Heart right ventricle (tissue), 16 donors: Measurements from ENCODE around the gene CFAP47. TPM values are rescaled to one million over a fixed set of nuclear protein-coding genes. Genes with fewer than 3 reads are reported as not detected.
"Not testable (repeated sequence)": the region's sequence is repeated elsewhere in the genome, so short reads cannot be mapped to it uniquely, and the experiment has no call there.

Source experiments
- ATAC-seq, 8 donors: fragments of 200-7000 bp; cut with Tn5 transposase; one replicate each; pipeline ENCODE4 v1.9.1; 2020; ENCODE audit warnings: mild to moderate bottlenecking in 8 of 8, moderate library complexity in 8 of 8, moderate number of reproducible peaks in 1 of 8
- DNase-seq, 2 donors: peaks; one replicate each; pipeline ENCODE4 v3.0.0-alpha.2; 2020
- H3K27ac ChIP-seq, 10 donors: fragments of 200-600 bp; sonication (generic) in 2 of 10; one replicate each; pipeline versions ENCODE4 v1.5.0 to v1.8.0; 2020 to 2022; ENCODE audit warnings: mild to moderate bottlenecking in 3 of 10
- H3K27me3 ChIP-seq, 7 donors: fragments of 200-600 bp; one replicate each; pipeline ENCODE4 v1.8.0; 2021 to 2022; ENCODE audit warnings: mild to moderate bottlenecking in 2 of 7
- H3K36me3 ChIP-seq, 9 donors: fragments of 200-600 bp; sonication (generic) in 1 of 9; one replicate each; pipeline versions ENCODE4 v1.5.0 to v1.8.0; 2020 to 2022; ENCODE audit warnings: mild to moderate bottlenecking in 2 of 9
- H3K4me1 ChIP-seq, 9 donors: fragments of 200-600 bp; sonication (generic) in 1 of 9; one replicate each; pipeline versions ENCODE4 v1.5.0 to v1.8.0; 2020 to 2022; ENCODE audit warnings: mild to moderate bottlenecking in 4 of 9
- H3K4me3 ChIP-seq, 10 donors: fragments of 200-600 bp; sonication (generic) in 2 of 10; one replicate each; pipeline versions ENCODE4 v1.5.0 to v1.8.0; 2020 to 2022; ENCODE audit warnings: mild to moderate bottlenecking in 7 of 10, moderate library complexity in 2 of 10
- H3K9me3 ChIP-seq, 11 donors: fragments of 200-600 bp in 10 of 11; sonication (generic) in 2 of 11; one replicate each; pipeline versions ENCODE4 v1.5.0 to v1.8.0; 2013 to 2022; ENCODE audit warnings: mild to moderate bottlenecking in 2 of 11, control low read depth in 1 of 11, moderate library complexity in 1 of 11
- WGBS, 2 donors: extraction: QIAGEN DNeasy Blood & Tissue Kit; methylation state at CpG; one replicate each; pipeline ENCODE4 v1.1.7; 2013; ENCODE audit warnings: inconsistent platforms in 1 of 2; 5-methylcytosine and 5-hydroxymethylcytosine counted together
- intact Hi-C, 10 donors: fragments of 100-400 bp; cut with DNase I; formaldehyde crosslinking; loops; one replicate each; pipeline versions ENCODE4 v1.11.1 to v1.14.2; 2022
- polyA plus RNA-seq, 2 donors: library from polyadenylated mRNA; stranded (reverse); fragments of 200-250 nt; gene quantifications; one replicate each; pipeline ENCODE4 v1.2.3, GENCODE V29; 2013
- total RNA-seq, 10 donors: library from RNA; stranded (reverse); fragmentation: NEBNext Ultra II Directional in 3 of 10; extraction: Animal tissue kit (Norgen Biotek cat#: 25700) in 3 of 10; gene quantifications; one replicate each; pipeline versions ENCODE4 v1.2.1 to v1.2.4, GENCODE V29; 2021 to 2023
- TF ChIP-seq, protein P1 (sequence below), 9 donors: fragments of 200-600 bp; sonication (generic) in 2 of 9; IDR thresholded peaks; one replicate each; pipeline versions ENCODE4 v1.5.0 to v1.8.0; 2021 to 2022; ENCODE audit warnings: antibody characterized with exemption in 9 of 9, mild to moderate bottlenecking in 5 of 9, moderate library complexity in 1 of 9
- donor health status: Arrhythmogenic right ventricular cardiomyopathy.
- donor health status: ischemic (EF 13 %, LVEDD 7.1; RV severe dilation, severe dysfunction).
- donor health status: healthy with polysubstance abuse.
- donor health status: DM: no; HTN: yes; CAD: no.
- donor health status: DM: no; HTN: no; CAD: no.
- donor health status: ischemic (EF 25% LVEDD 6.9; RV normal size, moderate dysfunction).
- donor health status: ischemic (EF 25% LVEDD 5.7; RV mildly dilated, moderate dysfunction).
- donor health status: healthy.
- donor health status: DM: yes; HTN: yes; CAD: no.
- donor health status: Ischemic cardiomyopathy.
- donor health status: ischemic (EF 35%, LVEDD 5.7; RV mildly dilated, moderate dysfunction).
- donor health status: nonischemic (EF 11% LVEDD 7.7; RV severe dilation, severe dysfunction).
- donor health status: DM: yes; HTN: yes; CAD: no.
- donor health status: PGD.
- donor health status: ischemic (EF 29% LVEDD 5.4; RV normal size, mild dysfunction).
- donor health status: nonischemic (EF 23%, LVEDD 6.1; RV moderate dilation, normal function).

The CFAP47 gene
- total and polyA plus RNA-seq, 12 donors: 0.05 to 0.07 TPM; not detected in 10

DNA sequence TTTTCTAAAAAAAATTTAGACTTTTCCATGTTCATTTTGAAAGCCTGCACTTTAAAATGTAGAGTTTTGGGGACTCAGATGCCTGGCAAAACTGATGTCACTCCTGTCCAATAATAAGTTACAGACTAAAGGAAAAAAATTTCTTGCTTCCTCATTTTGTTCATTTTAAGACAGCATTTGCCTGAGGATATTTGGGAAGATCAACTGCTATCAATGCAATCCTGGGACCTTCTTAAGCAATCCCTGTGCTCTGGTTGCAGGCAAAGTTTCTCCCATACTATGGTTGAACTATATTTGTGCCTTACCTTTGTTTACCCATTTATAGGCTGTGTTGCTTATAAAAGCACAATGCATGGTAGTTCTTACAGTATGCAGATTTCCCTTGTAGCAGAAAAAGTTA, 280.4 kb downstream of the CFAP47 start:
- intact Hi-C loops: no loop called here
- Histone ChIP-seq H3K27ac (no peak overlapping the region), H3K4me3 (no peak overlapping the region), H3K36me3 (no peaks in the 10 kb centered on the region), H3K9me3 (no peaks in the 10 kb centered on the region), H3K4me1 (no peaks in the 10 kb centered on the region), H3K27me3 (no peaks in the 10 kb centered on the region)
- TF ChIP-seq, protein P1, sequence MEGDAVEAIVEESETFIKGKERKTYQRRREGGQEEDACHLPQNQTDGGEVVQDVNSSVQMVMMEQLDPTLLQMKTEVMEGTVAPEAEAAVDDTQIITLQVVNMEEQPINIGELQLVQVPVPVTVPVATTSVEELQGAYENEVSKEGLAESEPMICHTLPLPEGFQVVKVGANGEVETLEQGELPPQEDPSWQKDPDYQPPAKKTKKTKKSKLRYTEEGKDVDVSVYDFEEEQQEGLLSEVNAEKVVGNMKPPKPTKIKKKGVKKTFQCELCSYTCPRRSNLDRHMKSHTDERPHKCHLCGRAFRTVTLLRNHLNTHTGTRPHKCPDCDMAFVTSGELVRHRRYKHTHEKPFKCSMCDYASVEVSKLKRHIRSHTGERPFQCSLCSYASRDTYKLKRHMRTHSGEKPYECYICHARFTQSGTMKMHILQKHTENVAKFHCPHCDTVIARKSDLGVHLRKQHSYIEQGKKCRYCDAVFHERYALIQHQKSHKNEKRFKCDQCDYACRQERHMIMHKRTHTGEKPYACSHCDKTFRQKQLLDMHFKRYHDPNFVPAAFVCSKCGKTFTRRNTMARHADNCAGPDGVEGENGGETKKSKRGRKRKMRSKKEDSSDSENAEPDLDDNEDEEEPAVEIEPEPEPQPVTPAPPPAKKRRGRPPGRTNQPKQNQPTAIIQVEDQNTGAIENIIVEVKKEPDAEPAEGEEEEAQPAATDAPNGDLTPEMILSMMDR (IDR thresholded peaks at IDR 0.05): no peak
- no peak for DNase-seq
- ATAC-seq: no peak

DNA sequence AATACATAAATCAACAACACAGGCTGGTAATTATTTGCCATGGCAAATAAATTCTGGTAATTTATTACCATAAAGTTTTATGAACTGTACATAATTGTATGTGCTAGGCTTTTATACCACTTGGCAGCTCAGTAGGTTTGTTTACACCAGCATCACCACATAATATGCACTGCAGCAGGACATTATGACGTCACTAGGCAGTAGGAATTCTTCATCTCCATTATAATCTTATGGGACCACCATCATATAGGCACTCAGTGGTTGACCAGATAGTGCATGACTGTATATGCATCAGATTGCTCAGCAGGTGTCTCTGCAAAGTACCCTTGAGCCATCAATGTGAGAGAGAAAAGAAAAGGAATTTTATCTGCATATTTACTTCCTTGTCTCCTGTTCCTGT, 295.4 kb downstream of the CFAP47 start:
- intact Hi-C loops: no loop called here
- 63 to 76% methylated on average over 1 of the region's 1 CpG for WGBS, 2 donors
- ATAC-seq: no peak

DNA sequence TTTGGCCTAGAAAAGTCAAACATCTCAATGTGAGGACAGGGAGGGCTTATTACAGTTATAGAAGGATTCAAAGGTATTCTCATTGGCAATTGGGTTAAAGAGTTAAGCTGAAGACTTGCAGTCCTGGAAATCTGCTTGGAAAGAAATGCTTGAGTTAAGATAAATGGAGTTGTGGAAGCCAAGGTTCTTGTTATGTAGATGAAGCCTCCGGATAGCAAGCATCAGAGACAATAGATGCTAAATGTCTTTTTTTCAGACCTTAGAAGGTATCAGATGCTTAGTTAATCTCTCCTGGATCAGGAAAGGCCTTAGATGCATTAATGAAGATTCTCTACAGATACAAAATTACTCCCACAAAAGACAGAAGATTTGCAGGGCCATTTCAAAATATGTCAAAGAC, 299.3 kb downstream of the CFAP47 start:
- Histone ChIP-seq H3K9me3 (no peaks in the 10 kb centered on the region), H3K27ac (no peak overlapping the region), H3K4me3 (no peak overlapping the region), H3K36me3 (no peaks in the 10 kb centered on the region), H3K27me3 (peaks cover 0 to 6% (median 0%) of the 10 kb centered on the region in 7 donors), H3K4me1 (no peaks in the 10 kb centered on the region)
- TF ChIP-seq, protein P1 (IDR thresholded peaks at IDR 0.05): no peak
- DNase-seq (no peak), ATAC-seq (no peak)
- intact Hi-C loops: no loop called here
- 56 to 65% methylated on average over 1 of the region's 1 CpG for WGBS, 2 donors

More for the DNA sequence above, 295.4 kb downstream of the CFAP47 start:
- Histone ChIP-seq H3K9me3 (no peaks in the 10 kb centered on the region), H3K4me3 (no peak overlapping the region), H3K36me3 (no peaks in the 10 kb centered on the region), H3K27me3 (peaks cover 0 to 5% (median 0%) of the 10 kb centered on the region in 7 donors), H3K4me1 (no peaks in the 10 kb centered on the region), H3K27ac (no peak overlapping the region)
- no peak for DNase-seq
- TF ChIP-seq, protein P1 (IDR thresholded peaks at IDR 0.05): no peak

DNA sequence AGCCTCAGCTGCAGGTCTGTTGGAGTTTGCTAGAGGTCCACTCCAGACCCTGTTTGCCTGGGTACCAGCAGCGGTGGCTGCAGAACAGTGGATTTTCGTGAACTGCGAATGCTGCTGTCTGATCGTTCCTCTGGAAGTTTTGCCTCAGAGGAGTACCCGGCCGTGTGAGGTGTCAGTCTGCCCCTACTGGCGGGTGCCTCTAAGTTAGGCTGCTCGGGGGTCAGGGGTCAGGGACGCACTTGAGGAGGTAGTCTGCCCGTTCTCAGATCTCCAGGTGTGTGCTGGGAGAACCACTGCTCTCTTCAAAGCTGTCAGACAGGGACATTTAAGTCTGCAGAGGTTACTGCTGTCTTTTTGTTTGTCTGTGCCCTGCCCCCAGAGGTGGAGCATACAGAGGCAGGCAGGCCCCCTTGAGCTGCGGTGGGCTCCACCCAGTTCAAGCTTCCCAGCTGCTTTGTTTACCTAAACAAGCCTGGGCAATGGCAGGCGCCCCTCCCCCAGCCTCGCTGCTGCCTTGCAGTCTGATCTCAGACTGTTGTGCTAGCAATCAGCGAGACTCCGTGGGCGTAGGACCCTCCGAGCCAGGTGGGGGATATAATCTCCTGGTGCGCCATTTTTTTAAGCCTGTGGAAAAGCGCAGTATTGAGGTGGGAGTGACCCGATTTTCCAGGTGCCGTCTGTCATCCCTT, 315.4 kb downstream of the CFAP47 start:
- H3K9me3 ChIP-seq, H3K27ac ChIP-seq, ATAC-seq, intact Hi-C loops, H3K4me3 ChIP-seq, H3K36me3 ChIP-seq, DNase-seq, H3K4me1 ChIP-seq: not testable (repeated sequence)
- H3K27me3 ChIP-seq: peaks cover 0 to 10% (median 0%) of the 10 kb centered on the region in 7 donors
- 90 to 96% methylated on average over 18 to 21 of the region's 21 CpGs for WGBS, 2 donors

DNA sequence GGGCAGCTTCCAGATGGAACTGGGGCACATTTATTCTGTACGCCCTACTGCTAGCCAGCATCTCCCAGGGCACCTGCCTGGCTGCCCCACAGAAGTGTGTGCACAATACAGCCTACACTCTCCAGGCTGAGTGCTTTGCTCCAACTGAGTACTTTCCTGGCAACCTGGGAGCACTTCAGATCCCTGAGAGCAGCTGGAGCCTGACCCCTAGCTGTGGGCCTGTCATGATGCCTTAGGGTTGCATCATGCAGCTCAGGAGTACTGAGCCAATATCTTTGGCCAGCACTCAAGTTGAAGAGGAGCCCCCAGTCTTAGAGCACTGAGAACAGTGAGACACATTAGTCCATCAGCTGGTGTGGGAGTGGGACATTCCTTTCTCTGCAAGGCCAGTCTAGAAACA, 321.9 kb downstream of the CFAP47 start:
- intact Hi-C loops: no loop called here
- H3K4me1 ChIP-seq: no peaks in the 10 kb centered on the region
- 94 to 100% methylated on average over 1 of the region's 1 CpG for WGBS, 2 donors
- H3K27me3 ChIP-seq: peaks cover 0 to 14% (median 0%) of the 10 kb centered on the region in 7 donors
- no peak overlapping the region for H3K27ac ChIP-seq
- H3K36me3 ChIP-seq: no peaks in the 10 kb centered on the region
- ATAC-seq: no peak
- TF ChIP-seq, protein P1 (IDR thresholded peaks at IDR 0.05): no peak
- peaks cover 0 to 4% (median 0%) of the 10 kb centered on the region in 11 donors for H3K9me3 ChIP-seq
- H3K4me3 ChIP-seq: no peak overlapping the region
- DNase-seq: no peak
